Psoas muscle (tissue), 8 donors: Measurements from ENCODE around the gene PTPRO. TPM values are rescaled to one million over a fixed set of nuclear protein-coding genes. Genes with fewer than 3 reads are reported as not detected.

ENCODE experiments used
- ATAC-seq, 4 donors: fragments of 200-7000 bp; cut with Tn5 transposase; one replicate each; pipeline ENCODE4 v1.9.1; 2020; ENCODE audit warnings: moderate library complexity in 3 of 4, mild to moderate bottlenecking in 2 of 4
- DNase-seq, 2 donors: peaks; one replicate each; pipeline ENCODE4 v3.0.0-alpha.2; 2020
- H3K27ac ChIP-seq: fragments of 200-600 bp; one replicate; pipeline ENCODE4 v1.8.0; 2022
- H3K27me3 ChIP-seq, 3 donors: fragments of 200-600 bp in 1 of 3; one replicate each; pipeline versions ENCODE4 v1.6.1 to v1.8.0; 2013 to 2022; ENCODE audit warnings: low read length in 2 of 3, mild to moderate bottlenecking in 2 of 3, moderate library complexity in 1 of 3; ENCODE audit not compliant: insufficient read depth in 3 of 3
- H3K36me3 ChIP-seq, 2 donors: fragments of 200-600 bp in 1 of 2; one replicate each; pipeline versions ENCODE4 v1.6.1 to v1.8.0; 2013 to 2022; ENCODE audit warnings: low read depth in 1 of 2, mild to moderate bottlenecking in 1 of 2, moderate library complexity in 1 of 2; ENCODE audit not compliant: insufficient read depth in 1 of 2
- H3K4me1 ChIP-seq: fragments of 200-600 bp; one replicate; pipeline ENCODE4 v1.8.0; 2022
- H3K4me3 ChIP-seq: fragments of 200-600 bp; one replicate; pipeline ENCODE4 v1.8.0; 2022; ENCODE audit warnings: mild to moderate bottlenecking
- H3K9me3 ChIP-seq: fragments of 200-600 bp; one replicate; pipeline ENCODE4 v1.8.0; 2022
- CTCF ChIP-seq: fragments of 200-600 bp; IDR thresholded peaks from one replicate; pipeline ENCODE4 v1.8.0; 2022; ENCODE audit warnings: antibody characterized with exemption
- WGBS, 3 donors: extraction: QIAGEN DNeasy Blood & Tissue Kit; methylation state at CpG; one replicate each; pipeline versions ENCODE4 v1.1.6 to v1.1.7; 2013; 5-methylcytosine and 5-hydroxymethylcytosine counted together
- intact Hi-C, 2 donors: fragments of 100-400 bp; cut with DNase I; formaldehyde crosslinking; loops; one replicate each; pipeline versions ENCODE4 v1.11.0 to v1.14.2; 2022
- polyA plus RNA-seq, 3 donors: library from polyadenylated mRNA; stranded (reverse); fragments of 200-250 nt; gene quantifications; one replicate each; pipeline ENCODE4 v1.2.3, GENCODE V29; 2013
- total RNA-seq, 4 donors: library from RNA; stranded (reverse); fragmentation: NEBNext Ultra II Directional in 2 of 4; extraction: Animal tissue kit (Norgen Biotek cat#: 25700) in 2 of 4; gene quantifications; one replicate each; pipeline versions ENCODE4 v1.2.1 to v1.2.4, GENCODE V29; 2021 to 2023
- donor health status: healthy with polysubstance abuse.
- donor health status: DM: no; HTN: no; CAD: no; lungs with moderate emphysema.
- donor health status: Bipolar disorder and iron deficiency.
- donor health status: healthy.
- donor health status: DM: yes; HTN: yes; CAD: no.
- donor health status: DM: no; HTN: no; CAD: no.
- donor health status: DM: no; HTN: no; CAD: no.
- donor health status: DM: yes; HTN: yes; CAD: no.

The PTPRO gene
- total and polyA plus RNA-seq, 7 donors = 0.21 to 2.3 (median 0.45) TPM

DNA sequence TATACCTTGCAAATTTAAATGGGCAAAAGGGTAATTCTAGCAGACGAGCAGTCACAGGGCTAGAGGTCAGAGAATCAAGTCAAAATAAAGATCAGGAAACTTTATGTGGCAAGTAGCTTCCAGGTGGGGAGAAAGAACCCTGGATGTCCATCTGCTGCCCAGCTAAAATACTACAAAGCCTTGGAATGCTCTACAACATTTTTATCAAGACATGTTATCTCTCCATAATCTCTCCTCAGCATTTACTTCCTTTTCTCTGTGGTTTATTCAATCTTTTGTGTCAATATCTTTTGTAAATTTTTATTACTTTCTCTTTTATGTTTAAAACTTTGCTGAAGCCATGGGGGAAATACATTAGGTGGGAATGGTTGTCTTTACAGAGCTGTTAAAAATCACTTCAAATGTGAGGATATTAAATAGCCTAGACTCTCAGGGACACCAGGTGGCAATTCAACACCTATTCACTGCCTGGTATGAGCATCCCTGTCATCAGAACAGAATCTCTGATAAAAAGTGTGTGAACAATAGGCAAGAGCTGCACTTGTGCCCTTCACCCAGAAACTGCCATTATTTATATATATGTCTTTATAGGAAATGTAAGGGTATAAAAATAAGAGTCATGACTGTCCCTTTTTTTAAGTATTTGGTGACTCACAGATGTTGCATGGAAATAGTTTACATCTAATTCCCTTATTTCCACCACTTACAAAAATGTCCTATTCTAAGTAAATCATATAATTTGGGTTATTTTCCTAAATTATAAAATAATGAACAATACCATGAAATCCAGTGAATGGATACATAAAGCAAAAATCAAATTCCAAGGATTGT lies 314.0 kb downstream of the PTPRO start:
- Histone ChIP-seq H3K4me1 (no peaks in the 10 kb centered on the region), H3K4me3 (no peak overlapping the region), H3K9me3 (no peaks in the 10 kb centered on the region), H3K27me3 (no peaks in the 10 kb centered on the region), H3K27ac (no peak overlapping the region), H3K36me3 (peaks cover 0 to 19% of the 10 kb centered on the region in 2 donors)
- ATAC-seq (no peak), DNase-seq (no peak)
- TF ChIP-seq CTCF = no peak
- intact Hi-C loops = no loop called here
- 90 to 95% (median 92%) methylated on average over 1 of the region's 1 CpG for WGBS, 3 donors

- ATAC-seq (no peak), DNase-seq (no peak)
- H3K4me3 ChIP-seq = no peak overlapping the region
- no peaks in the 10 kb centered on the region for H3K4me1 ChIP-seq
- peaks cover 0 to 19% of the 10 kb centered on the region in 2 donors for H3K36me3 ChIP-seq
- 87 to 92% (median 89%) methylated on average over 3 of the region's 3 CpGs for WGBS, 3 donors
- TF ChIP-seq CTCF = no peak
- intact Hi-C loops = no loop called here
- no peak overlapping the region for H3K27ac ChIP-seq
- no peaks in the 10 kb centered on the region for H3K27me3 ChIP-seq
- H3K9me3 ChIP-seq = no peaks in the 10 kb centered on the region
Observed at GRCh38 chr12:15638231-15638630, 315.9 kb downstream of the PTPRO start.

DNA sequence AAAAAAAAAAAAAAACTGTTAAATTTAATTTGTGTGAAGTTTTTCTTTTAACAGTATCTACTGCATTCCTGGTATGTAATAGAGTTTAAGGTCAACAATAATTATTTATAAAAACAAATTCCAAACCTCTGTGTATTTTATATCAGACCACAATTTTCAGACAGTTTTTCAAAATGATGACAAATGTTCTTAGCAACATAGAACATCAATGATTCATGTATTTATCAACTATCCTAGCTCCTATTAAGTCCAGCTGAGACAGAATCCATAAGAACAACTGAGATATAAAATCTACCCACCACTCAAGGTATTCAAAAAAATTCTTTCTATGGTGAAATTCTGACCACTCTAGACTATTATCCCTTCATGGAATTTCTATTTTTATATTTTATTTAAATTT lies 322.4 kb downstream of the PTPRO start:
- H3K9me3 ChIP-seq = no peaks in the 10 kb centered on the region
- intact Hi-C loops = no loop called here
- no peak overlapping the region for H3K27ac ChIP-seq
- H3K27me3 ChIP-seq = no peaks in the 10 kb centered on the region
- no peak for DNase-seq
- no peak for ATAC-seq
- peaks cover 0 to 36% of the 10 kb centered on the region in 2 donors for H3K36me3 ChIP-seq
- TF ChIP-seq CTCF = no peak
- no peaks in the 10 kb centered on the region for H3K4me1 ChIP-seq
- H3K4me3 ChIP-seq = no peak overlapping the region

DNA sequence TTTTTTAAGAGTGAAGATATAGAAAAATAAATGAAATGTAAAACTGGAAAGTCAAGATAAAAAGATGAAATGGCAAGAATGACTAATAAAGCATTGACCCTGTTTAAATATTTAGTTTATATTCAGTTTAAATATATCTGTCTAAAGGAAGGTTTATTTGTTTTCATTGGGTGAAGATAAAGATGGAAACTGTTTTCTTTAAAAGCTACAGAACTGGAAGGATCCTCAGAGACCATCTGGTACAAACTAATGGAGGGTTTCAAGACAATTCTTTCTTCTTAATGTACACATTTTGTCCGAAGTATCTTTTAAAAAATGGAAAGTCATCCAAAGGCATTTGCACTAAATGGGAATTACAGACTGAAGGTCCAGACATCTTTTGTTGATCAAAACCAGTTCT lies 324.3 kb downstream of the PTPRO start:
- peaks cover 0 to 20% of the 10 kb centered on the region in 2 donors for H3K36me3 ChIP-seq
- TF ChIP-seq CTCF = no peak
- DNase-seq (no peak), ATAC-seq (no peak)
- WGBS, 3 donors = 0% methylated on average over 1 of the region's 1 CpG
- H3K4me3 ChIP-seq = no peak overlapping the region
- intact Hi-C loops = no loop called here
- no peaks in the 10 kb centered on the region for H3K9me3 ChIP-seq
- no peaks in the 10 kb centered on the region for H3K4me1 ChIP-seq
- no peaks in the 10 kb centered on the region for H3K27me3 ChIP-seq
- no peak overlapping the region for H3K27ac ChIP-seq

Other genes with a start within 250 kb of the PTPRO start
- 1 to 10 TPM; 1.6 to 2.4 (median 2.3) TPM for gene RERG, start 101.1 kb upstream of the PTPRO start, total RNA-seq
- gene RERG, start 101.1 kb upstream of the PTPRO start, polyA plus RNA-seq = 1 to 10 TPM; 1.9 to 3.1 (median 2.0) TPM